Lung (tissue), 12 donors: ENCODE data around the gene MAST3. TPM values are rescaled to one million over a fixed set of nuclear protein-coding genes. Genes with fewer than 3 reads are reported as not detected.

ENCODE experiments used
- ATAC-seq: fragments of 200-7000 bp; cut with Tn5 transposase; one replicate; pipeline ENCODE4 v1.9.1; 2020; ENCODE audit warnings: moderate number of reproducible peaks; ENCODE audit not compliant: insufficient read depth, low FRiP score
- DNase-seq, 3 donors: peaks; one replicate each; pipeline ENCODE4 v3.0.0-alpha.2; 2013 to 2017
- H3K27ac ChIP-seq, 2 donors: one replicate each; pipeline ENCODE4 v1.5.1; 2013; ENCODE audit warnings: mild to moderate bottlenecking in 2 of 2, moderate library complexity in 2 of 2, control low read depth in 1 of 2, inconsistent platforms in 1 of 2, low read depth in 1 of 2, low read length in 1 of 2
- H3K27me3 ChIP-seq, 3 donors: one replicate each; pipeline ENCODE4 v1.5.1; 2013; ENCODE audit warnings: low read length in 2 of 3; ENCODE audit not compliant: control insufficient read depth in 3 of 3, insufficient read depth in 3 of 3
- H3K36me3 ChIP-seq, 4 donors: one replicate each; pipeline ENCODE4 v1.5.1; 2013; ENCODE audit warnings: low read length in 4 of 4, mild to moderate bottlenecking in 1 of 4, moderate library complexity in 1 of 4; ENCODE audit not compliant: control insufficient read depth in 4 of 4, insufficient read depth in 4 of 4
- H3K4me1 ChIP-seq, 5 donors: one replicate each; pipeline ENCODE4 v1.5.1; 2013; ENCODE audit warnings: low read length in 5 of 5, mild to moderate bottlenecking in 2 of 5, moderate library complexity in 1 of 5; ENCODE audit not compliant: control insufficient read depth in 5 of 5, insufficient read depth in 5 of 5
- H3K4me3 ChIP-seq: one replicate; pipeline ENCODE4 v1.5.1; 2013; ENCODE audit warnings: mild to moderate bottlenecking, control low read depth, moderate library complexity
- H3K9ac ChIP-seq, 2 donors: one replicate each; pipeline ENCODE4 v1.5.1; 2013; ENCODE audit warnings: low read length in 2 of 2, control low read depth in 1 of 2; ENCODE audit not compliant: insufficient read depth in 1 of 2
- H3K9me3 ChIP-seq, 4 donors: one replicate each; pipeline ENCODE4 v1.5.1; 2013; ENCODE audit warnings: low read length in 3 of 4, mild to moderate bottlenecking in 1 of 4, moderate library complexity in 1 of 4; ENCODE audit not compliant: control insufficient read depth in 4 of 4, insufficient read depth in 3 of 4
- WGBS, 2 donors: extraction: QIAGEN DNeasy Blood & Tissue Kit; methylation state at CpG; one replicate each; pipeline ENCODE4 v1.1.7; 2013; 5-methylcytosine and 5-hydroxymethylcytosine counted together
- polyA plus RNA-seq, 2 donors: library from polyadenylated mRNA; stranded (reverse); fragments of 200-250 nt; gene quantifications; one replicate each; pipeline ENCODE4 v1.2.1, GENCODE V29; 2013
- total RNA-seq, 2 donors: library from RNA; depleted of rRNA in 1 of 2; stranded (reverse); fragments of >200 nt in 1 of 2; gene quantifications; one replicate each; pipeline ENCODE4 v1.2.1, GENCODE V29; 2014 to 2021
- TF ChIP-seq, protein P1 (sequence below): IDR thresholded peaks from 2 replicates; pipeline ENCODE4 v1.5.1; 2012; ENCODE audit warnings: mild to moderate bottlenecking; ENCODE audit errors: control extremely low read depth, extremely low read depth
- donor health status: control.
- donor health status: control.
- donor health status: Bipolar disorder and iron deficiency.
- donor health status: healthy.
- donor health status: DM: yes; HTN: yes; CAD: no.

MAST3 gene
- total and polyA plus RNA-seq, 4 donors = 5.0 to 24.0 (median 9.3) TPM

GRCh38 chr19:18164072-18164471 is 66.5 kb downstream of the MAST3 start:
- WGBS, 2 donors = 97% methylated on average over 7 of the region's 7 CpGs
- H3K9ac ChIP-seq = no peak overlapping the region
- H3K27me3 ChIP-seq = no peaks in the 10 kb centered on the region
- ATAC-seq (no peak), DNase-seq (no peak)
- H3K27ac ChIP-seq = no peak overlapping the region
- H3K9me3 ChIP-seq = no peaks in the 10 kb centered on the region
- TF ChIP-seq, protein P1, sequence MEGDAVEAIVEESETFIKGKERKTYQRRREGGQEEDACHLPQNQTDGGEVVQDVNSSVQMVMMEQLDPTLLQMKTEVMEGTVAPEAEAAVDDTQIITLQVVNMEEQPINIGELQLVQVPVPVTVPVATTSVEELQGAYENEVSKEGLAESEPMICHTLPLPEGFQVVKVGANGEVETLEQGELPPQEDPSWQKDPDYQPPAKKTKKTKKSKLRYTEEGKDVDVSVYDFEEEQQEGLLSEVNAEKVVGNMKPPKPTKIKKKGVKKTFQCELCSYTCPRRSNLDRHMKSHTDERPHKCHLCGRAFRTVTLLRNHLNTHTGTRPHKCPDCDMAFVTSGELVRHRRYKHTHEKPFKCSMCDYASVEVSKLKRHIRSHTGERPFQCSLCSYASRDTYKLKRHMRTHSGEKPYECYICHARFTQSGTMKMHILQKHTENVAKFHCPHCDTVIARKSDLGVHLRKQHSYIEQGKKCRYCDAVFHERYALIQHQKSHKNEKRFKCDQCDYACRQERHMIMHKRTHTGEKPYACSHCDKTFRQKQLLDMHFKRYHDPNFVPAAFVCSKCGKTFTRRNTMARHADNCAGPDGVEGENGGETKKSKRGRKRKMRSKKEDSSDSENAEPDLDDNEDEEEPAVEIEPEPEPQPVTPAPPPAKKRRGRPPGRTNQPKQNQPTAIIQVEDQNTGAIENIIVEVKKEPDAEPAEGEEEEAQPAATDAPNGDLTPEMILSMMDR = no peak
- H3K36me3 ChIP-seq = peaks cover 8 to 36% (median 32%) of the 10 kb centered on the region in 4 donors
- H3K4me1 ChIP-seq = peaks cover 0 to 9% (median 4%) of the 10 kb centered on the region in 5 donors
- no peak overlapping the region for H3K4me3 ChIP-seq

- Histone ChIP-seq H3K27ac (no peak overlapping the region), H3K9ac (no peak overlapping the region), H3K9me3 (no peaks in the 10 kb centered on the region), H3K4me1 (peaks cover 0 to 6% (median 4%) of the 10 kb centered on the region in 5 donors), H3K27me3 (no peaks in the 10 kb centered on the region), H3K36me3 (peaks cover 8 to 38% (median 31%) of the 10 kb centered on the region in 4 donors), H3K4me3 (no peak overlapping the region)
- ATAC-seq = no peak
- TF ChIP-seq, protein P1 = no peak
- DNase-seq = no peak
- 97 to 98% methylated on average over 15 of the region's 15 CpGs for WGBS, 2 donors
Measured at GRCh38 chr19:18165794-18166544, 68.4 kb downstream of the MAST3 start.

DNA sequence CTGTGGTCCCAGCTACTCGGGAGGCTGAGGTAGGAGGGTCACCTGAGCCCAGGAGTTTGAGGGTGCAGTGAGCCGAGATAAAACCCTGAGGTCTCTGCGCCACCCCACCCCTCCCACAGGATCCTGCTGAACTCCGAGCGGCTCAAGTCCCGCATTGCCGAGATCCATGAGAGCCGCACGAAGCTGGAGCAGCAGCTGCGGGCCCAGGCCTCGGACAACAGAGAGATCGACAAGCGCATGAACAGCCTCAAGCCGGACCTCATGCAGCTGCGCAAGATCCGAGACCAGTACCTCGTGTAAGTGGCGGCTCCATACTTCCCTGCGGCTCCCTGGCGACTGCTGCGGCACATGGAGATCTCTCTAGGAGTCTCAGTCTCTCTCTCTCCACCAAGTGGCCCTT is 69.4 kb downstream of the MAST3 start:
- H3K9ac ChIP-seq = no peak overlapping the region
- H3K36me3 ChIP-seq = peaks cover 8 to 38% (median 27%) of the 10 kb centered on the region in 4 donors
- H3K27ac ChIP-seq = no peak overlapping the region
- 95 to 96% methylated on average over 21 of the region's 21 CpGs for WGBS, 2 donors
- TF ChIP-seq, protein P1 = no peak
- no peak for DNase-seq
- H3K4me1 ChIP-seq = no peaks in the 10 kb centered on the region
- no peaks in the 10 kb centered on the region for H3K27me3 ChIP-seq
- no peak overlapping the region for H3K4me3 ChIP-seq
- no peak for ATAC-seq
- no peaks in the 10 kb centered on the region for H3K9me3 ChIP-seq
